Vein endothelial cell (primary cell): ENCODE results near the gene ACTN4. TPM values are rescaled to one million over a fixed set of nuclear protein-coding genes. Genes with fewer than 3 reads are reported as not detected.

ENCODE experiments used
- total RNA-seq: library from RNA; depleted of rRNA; stranded (reverse); fragments of >200 nt; gene quantifications from 2 replicates; pipeline ENCODE4 v1.2.3, GENCODE V29; 2012

ACTN4 gene
- total RNA-seq = 464 and 474 TPM in 2 replicates

DNA sequence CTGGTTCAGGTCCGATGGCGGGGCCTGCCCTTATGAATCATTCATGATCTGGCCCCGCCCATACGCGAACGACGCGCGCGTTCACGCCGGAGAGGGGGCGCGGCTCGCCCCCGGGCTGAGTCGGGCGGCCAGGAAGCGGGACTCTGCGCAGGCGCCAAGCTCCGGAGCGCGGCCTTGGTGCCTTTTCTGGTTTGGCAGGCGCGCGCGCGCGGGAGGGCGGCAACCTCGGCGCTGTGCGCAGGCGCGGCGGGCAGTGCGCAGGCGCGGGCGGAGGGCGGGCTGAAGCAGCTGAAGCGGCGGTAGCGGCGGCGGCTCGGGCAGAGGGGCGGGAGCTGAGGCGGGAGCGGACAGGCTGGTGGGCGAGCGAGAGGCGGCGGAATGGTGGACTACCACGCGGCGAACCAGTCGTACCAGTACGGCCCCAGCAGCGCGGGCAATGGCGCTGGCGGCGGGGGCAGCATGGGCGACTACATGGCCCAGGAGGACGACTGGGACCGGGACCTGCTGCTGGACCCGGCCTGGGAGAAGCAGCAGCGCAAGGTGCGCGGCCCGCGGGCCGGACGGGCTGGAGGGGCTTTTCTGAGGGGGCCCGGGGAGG, at the start of gene ACTN4:
ACTN4 (plus strand) TSS at position 282 of the 598 bp plus-strand sequence; CDS start at position 379, 97 bp downstream.

DNA sequence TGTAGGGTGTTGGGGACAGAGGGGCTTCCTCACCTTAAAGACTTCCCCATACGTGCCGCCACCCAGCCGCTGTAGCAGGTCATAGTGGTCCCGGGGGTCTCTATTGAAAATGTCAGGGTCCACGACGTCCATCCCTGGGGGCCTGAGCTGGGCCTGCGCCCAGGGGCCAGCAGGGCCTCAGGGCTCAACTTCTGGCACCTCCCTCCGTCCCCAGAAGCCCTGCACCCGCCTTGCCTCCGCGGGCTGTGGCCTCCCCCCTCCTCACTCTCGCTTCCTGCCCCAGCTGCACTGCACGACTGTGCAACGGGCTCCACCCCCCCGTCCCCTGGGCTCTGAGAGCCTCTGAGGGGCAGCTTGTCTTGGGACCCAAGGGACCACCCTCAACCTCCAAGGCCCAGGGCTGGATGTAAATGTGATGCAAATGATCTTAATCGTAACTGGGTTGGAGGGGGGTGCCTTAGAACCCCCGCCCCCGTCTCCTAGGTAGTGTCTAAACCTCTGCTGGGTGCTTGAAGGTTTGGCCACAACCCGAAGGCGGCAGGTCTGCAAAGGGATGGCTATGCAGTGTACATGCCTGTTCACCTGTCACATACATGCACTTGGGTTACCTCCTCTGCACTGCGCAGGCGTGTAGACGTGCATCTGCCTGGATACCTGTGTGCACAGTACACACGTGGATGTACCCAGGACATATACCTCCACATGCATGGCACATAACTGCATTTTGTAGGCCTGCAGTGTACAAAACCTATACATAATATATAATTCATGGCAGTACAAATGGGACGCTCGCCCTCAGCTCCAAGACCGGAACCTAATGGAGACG, 29.5 kb upstream of the ACTN4 start, which contains the start of gene MAP4K1:
MAP4K1 (minus strand) TSS at position 190 of the 826 bp plus-strand sequence; CDS start at position 132, 58 bp downstream.

DNA sequence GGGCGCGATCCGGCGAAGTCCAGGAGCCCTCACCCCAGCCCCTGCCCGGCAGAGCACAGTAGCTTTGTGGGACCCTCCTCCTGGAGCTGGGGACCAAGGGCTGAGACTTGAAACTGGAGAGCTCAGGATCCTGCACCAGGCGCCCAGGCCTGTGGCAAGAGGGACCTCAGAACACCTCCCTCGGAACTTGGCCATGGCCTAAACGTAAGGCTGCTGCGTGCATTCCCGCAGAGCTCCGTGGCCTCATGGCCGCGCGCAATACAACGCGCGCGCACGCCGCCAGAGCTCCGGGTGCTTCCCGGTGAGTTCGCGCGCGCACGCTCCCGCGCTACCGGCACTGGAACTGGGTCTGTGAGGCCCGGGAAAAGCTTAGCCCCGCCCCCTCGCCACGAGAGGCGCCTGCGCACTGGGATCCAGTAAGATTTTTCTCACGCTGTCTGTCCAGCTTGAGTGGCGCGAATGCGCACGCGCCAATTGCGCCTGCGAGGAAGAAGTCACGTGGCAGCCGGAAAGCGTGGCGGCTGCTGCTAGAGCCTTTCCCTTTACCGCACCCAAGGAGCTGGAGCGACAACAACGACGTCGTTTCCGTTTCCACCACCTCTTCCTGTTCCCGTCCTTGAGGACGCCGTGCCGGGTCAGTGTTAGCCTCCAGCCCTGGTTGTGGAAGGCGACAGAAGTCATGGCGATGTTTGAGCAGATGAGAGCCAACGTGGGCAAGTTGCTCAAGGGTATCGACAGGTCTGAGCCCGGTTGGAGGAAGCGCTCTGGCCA, 28.7 kb upstream of the ACTN4 start, which contains the start of gene EIF3K:
EIF3K (plus strand) TSS at position 599 of the 771 bp plus-strand sequence; CDS start at position 680, 81 bp downstream.

DNA sequence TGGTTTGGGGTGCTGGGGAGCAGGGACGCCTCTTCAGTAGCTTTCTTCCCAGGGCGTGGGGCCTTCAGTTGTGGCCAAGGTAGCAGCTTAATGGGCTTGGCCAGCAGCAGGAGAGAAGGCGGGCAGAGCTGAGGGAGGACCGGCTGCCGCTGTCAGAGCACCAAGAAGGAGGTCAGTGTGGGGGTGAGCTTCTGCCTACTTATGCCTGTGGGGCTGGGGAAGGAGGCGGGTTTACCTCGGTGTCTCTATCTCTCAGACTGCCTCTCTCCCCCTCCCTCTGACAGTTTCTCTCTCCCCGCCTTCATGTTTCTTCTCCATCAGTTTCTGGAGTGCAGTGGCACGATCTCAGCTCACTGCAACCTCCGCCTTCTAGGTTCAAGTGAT, 96.8 kb downstream of the ACTN4 start, which contains the start of gene CAPN12:
CAPN12 (minus strand) TSS at position 177 of the 384 bp plus-strand sequence. CDS start 309 bp downstream, outside the sequence.

DNA sequence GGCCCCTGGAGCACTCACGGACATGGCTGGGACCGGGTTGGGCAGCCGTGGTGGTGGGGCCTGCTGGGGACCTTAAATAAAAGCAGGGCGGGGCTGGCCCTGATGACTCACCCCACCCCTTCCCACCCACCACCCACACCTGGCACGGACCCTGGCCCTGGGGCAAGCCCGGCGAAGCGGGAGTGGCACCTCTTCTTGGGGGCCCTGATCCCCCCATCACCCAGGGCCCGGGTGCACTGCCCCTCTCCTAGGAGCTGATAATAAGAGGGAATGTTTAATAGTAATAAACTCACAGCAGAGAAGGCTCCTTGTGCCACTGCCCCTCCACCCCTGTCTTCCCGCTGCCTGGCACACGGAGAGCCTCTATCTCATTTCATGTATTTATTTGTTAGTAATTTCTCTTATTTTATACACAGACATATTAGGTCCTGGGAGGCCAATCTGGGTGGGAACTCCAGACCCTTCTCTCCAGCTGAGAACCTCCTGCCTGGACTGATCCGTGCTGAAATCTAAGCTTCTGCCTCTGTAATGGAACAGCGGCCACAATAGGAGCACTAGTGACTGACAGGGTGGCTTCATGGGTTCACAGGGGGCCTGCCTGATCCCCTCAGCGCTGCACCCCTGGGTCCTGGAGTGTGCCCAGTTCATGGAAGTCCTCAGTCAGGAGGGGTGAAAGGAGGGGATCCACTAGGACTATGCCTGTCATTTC, 126.2 kb downstream of the ACTN4 start, which contains the start of gene LGALS7:
LGALS7 (minus strand) TSS at position 49 of the 709 bp plus-strand sequence; CDS start at position 24, 25 bp downstream.

Other genes with a start within 250 kb of the ACTN4 start
- gene FAM98C, start 244.6 kb upstream of the ACTN4 start, total RNA-seq = 8.2 and 10.1 TPM in 2 replicates
- not detected in 2 replicates for gene RASGRP4, start 221.4 kb upstream of the ACTN4 start, total RNA-seq
- under 0.01 TPM in 1 of 2 replicates, not detected in the other for gene RYR1, start 214.0 kb upstream of the ACTN4 start, total RNA-seq
- 0.19 and 0.33 TPM in 2 replicates for gene MAP4K1, start 29.7 kb upstream of the ACTN4 start, total RNA-seq
- gene EIF3K, start 28.5 kb upstream of the ACTN4 start, total RNA-seq = 369 and 446 TPM in 2 replicates
- gene CAPN12, start 96.8 kb downstream of the ACTN4 start, total RNA-seq = not detected in 2 replicates
- not detected in 2 replicates for gene LGALS7, start 125.9 kb downstream of the ACTN4 start, total RNA-seq
- not detected in 2 replicates for gene LGALS7B, start 141.6 kb downstream of the ACTN4 start, total RNA-seq
- gene LGALS4, start 165.3 kb downstream of the ACTN4 start, total RNA-seq = 0.33 TPM in 1 of 2 replicates, not detected in the other
- 29.2 and 45.4 TPM in 2 replicates for gene ECH1, start 184.1 kb downstream of the ACTN4 start, total RNA-seq
- gene HNRNPL, start 202.3 kb downstream of the ACTN4 start, total RNA-seq = 289 and 397 TPM in 2 replicates
- gene RINL, start 230.6 kb downstream of the ACTN4 start, total RNA-seq = 7.8 and 14.0 TPM in 2 replicates